GM18505 (cell line): ENCODE measurements around the gene LONRF2.
A peak's percentile ranks its signal among the peaks of the same experiment; 100 is the strongest.
"Not testable (repeated sequence)": the region's sequence is repeated elsewhere in the genome, so short reads cannot be mapped to it uniquely, and the experiment has no call there.

Experiments used
- ATAC-seq: cut with Tn5 transposase; IDR thresholded peaks from one replicate; pipeline ENCODE4 v1.9.1; 2021; ENCODE audit not compliant: unreplicated experiment
- POLR2A ChIP-seq: IDR thresholded peaks from 4 replicates; pipeline ENCODE4 v1.6.1; 2011; ENCODE audit warnings: borderline replicate concordance; ENCODE audit not compliant: insufficient read depth, insufficient read length; ENCODE audit errors: extremely low read depth

LONRF2 gene

GRCh38 chr2:100252811-100253698, 69.2 kb downstream of the LONRF2 start:
- TF ChIP-seq POLR2A = no peak
- no peak for ATAC-seq

GRCh38 chr2:100250645-100251044, 71.7 kb downstream of the LONRF2 start:
- TF ChIP-seq POLR2A = no peak
- ATAC-seq = no peak

- no peak for ATAC-seq
- TF ChIP-seq POLR2A = no peak
These were observed 73.3 kb downstream of the LONRF2 start for GRCh38 chr2:100248971-100249370.

GRCh38 chr2:100248556-100248955, 73.7 kb downstream of the LONRF2 start:
- not testable (repeated sequence) for ATAC-seq

- no peak for TF ChIP-seq POLR2A
- peak; percentile 3 for ATAC-seq
These were observed 74.3 kb downstream of the LONRF2 start for GRCh38 chr2:100248044-100248330.

GRCh38 chr2:100247256-100248043, 74.9 kb downstream of the LONRF2 start:
- ATAC-seq = peak; percentile 77
- no peak for TF ChIP-seq POLR2A

GRCh38 chr2:100246163-100247145, 75.8 kb downstream of the LONRF2 start:
- no peak for TF ChIP-seq POLR2A
- no peak for ATAC-seq

- ATAC-seq = no peak
- TF ChIP-seq POLR2A = no peak
These were observed 76.6 kb downstream of the LONRF2 start for GRCh38 chr2:100245681-100246080.

- ATAC-seq = no peak
- no peak for TF ChIP-seq POLR2A
These were observed 77.3 kb downstream of the LONRF2 start for GRCh38 chr2:100244881-100245605.

- TF ChIP-seq POLR2A = no peak
- ATAC-seq = no peak
These were observed 78.7 kb downstream of the LONRF2 start for GRCh38 chr2:100243631-100244030.

- no peak for TF ChIP-seq POLR2A
- peak; percentile 39 for ATAC-seq
These were observed 79.2 kb downstream of the LONRF2 start for GRCh38 chr2:100242891-100243619.

- TF ChIP-seq POLR2A = no peak
- no peak for ATAC-seq
These were observed 79.8 kb downstream of the LONRF2 start for GRCh38 chr2:100242476-100242875.
